LNCAP (cell line): Measurements from ENCODE around the gene R3HCC1L.

ENCODE experiments used
- TF ChIP-seq, protein P1 (sequence below): fragments of 450-650 bp; IDR thresholded peaks from 2 replicates; pipeline ENCODE4 v1.5.1; 2017; ENCODE audit warnings: mild to moderate bottlenecking

The R3HCC1L gene

DNA sequence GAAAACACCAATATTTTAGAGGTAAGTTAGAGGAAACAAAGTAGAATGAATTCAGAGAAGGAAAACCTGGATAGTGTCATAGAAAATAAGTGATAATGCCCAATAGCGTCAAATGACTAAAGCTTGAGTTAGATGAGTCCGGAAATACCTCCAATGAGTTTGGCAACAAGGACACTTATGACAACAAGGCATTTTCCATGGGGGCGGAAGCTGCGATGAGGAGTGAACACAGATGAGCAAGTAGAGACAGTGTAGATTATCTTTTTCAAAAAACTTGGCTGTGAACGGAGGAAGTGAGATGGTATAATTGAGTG lies 383 bp upstream of the R3HCC1L start:
- TF ChIP-seq, protein P1, sequence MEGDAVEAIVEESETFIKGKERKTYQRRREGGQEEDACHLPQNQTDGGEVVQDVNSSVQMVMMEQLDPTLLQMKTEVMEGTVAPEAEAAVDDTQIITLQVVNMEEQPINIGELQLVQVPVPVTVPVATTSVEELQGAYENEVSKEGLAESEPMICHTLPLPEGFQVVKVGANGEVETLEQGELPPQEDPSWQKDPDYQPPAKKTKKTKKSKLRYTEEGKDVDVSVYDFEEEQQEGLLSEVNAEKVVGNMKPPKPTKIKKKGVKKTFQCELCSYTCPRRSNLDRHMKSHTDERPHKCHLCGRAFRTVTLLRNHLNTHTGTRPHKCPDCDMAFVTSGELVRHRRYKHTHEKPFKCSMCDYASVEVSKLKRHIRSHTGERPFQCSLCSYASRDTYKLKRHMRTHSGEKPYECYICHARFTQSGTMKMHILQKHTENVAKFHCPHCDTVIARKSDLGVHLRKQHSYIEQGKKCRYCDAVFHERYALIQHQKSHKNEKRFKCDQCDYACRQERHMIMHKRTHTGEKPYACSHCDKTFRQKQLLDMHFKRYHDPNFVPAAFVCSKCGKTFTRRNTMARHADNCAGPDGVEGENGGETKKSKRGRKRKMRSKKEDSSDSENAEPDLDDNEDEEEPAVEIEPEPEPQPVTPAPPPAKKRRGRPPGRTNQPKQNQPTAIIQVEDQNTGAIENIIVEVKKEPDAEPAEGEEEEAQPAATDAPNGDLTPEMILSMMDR, result no peak

DNA sequence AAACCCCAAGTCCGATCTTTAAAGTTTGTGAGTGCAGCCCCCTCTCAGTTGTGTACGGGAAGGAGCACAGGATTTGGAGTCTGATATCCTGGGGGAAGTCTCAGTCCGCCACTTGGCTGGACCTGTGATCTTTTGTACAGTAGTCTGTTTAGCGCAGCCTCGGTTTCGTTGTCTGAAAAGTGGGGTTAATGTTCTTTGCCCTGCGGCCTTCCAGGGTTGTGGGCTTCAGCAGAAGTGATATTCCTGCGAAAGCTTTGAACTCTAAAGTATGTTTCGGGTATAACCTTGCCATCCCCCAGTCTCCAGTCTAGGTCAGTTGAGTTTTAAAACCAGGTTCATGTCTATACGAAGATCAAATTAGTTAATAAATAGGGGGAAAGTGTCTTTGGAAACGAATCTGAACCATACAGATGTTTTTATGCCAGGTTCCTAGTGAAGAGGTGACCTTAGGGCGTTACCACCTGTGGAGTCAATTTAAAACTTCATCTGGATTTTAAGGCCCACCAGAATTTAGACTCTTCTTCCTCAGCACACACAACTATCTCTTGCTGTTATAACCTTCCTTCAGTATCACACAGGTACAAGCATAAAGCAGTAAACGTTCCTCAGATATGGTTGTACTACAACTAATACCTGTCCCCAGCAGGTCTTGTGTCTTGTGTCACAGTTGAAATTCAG lies 904 bp downstream of the R3HCC1L start:
- TF ChIP-seq, protein P1, result no peak

GRCh38 chr10:98138031-98138430 lies 3.6 kb downstream of the R3HCC1L start:
- TF ChIP-seq, protein P1, result no peak

DNA sequence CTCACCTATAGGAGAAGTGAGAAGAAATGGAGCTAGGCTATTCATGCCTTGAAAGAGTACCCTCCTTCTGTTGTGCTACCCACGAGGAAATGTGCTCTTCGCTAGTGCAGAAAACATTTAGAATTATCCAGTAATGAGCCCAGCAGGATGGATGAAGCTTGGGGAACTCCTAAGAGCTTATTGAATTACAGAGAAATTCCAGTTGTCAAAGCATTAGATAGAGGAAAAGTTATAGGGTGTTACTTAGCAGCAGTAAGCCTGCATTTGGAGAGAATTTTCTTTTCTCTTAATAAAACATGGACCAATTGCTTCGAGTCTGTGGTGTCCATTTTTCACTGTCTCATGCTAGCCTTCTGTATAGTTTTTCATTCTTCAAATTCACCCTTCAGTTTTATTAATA lies 5.0 kb downstream of the R3HCC1L start:
- TF ChIP-seq, protein P1, result no peak

GRCh38 chr10:98141484-98142073 lies 7.1 kb downstream of the R3HCC1L start:
- TF ChIP-seq, protein P1, result no peak

- TF ChIP-seq, protein P1, result no peak
Observed at GRCh38 chr10:98144985-98145384, 10.5 kb downstream of the R3HCC1L start.

- TF ChIP-seq, protein P1, result no peak
Observed at GRCh38 chr10:98149858-98150257, 15.4 kb downstream of the R3HCC1L start.
